Activated CD8-positive, alpha-beta memory T cell treated with anti-CD3 and anti-CD28 coated beads for 1 hour (primary cell): ENCODE results near the gene KDM1A.
"Not testable (repeated sequence)": the region's sequence is repeated elsewhere in the genome, so short reads cannot be mapped to it uniquely, and the experiment has no call there.

Experiments used
- DNase-seq, 2 donors: peaks; one replicate each; pipeline ENCODE4 v3.0.0-alpha.2; 2020; ENCODE audit warnings: low read depth in 1 of 2; ENCODE audit errors: extremely low read depth in 1 of 2

The KDM1A gene

GRCh38 chr1:23019094-23019862 lies at the start of gene KDM1A:
Gene KDM1A (plus strand): TSS chr1:23019468. CDS start chr1:23019597, 129 bp downstream.
- DNase-seq: peak; percentile 82 to 95

DNA sequence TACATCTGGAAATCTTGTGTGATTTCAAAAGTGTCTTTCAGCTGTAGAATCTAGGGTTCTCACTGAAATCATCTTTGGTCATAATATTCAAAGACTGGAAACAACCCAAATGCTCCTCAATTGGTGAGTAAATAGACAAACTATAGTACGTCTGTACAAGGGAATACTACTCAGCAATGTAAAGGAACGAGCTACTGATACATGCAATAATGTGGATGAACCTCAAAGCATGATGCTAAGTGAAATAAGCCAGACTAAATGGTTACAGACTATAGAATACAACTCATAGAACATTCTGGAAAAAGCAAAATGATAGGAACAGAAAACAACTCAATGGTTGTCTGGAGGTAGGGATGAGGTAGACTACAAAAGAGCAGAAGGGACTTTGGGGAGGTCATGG lies 49.2 kb upstream of the KDM1A start:
- DNase-seq: no peak

- DNase-seq: no peak
These were observed 48.1 kb upstream of the KDM1A start for GRCh38 chr1:22971161-22971560.

- no peak for DNase-seq
These were observed 47.5 kb upstream of the KDM1A start for GRCh38 chr1:22971611-22972405.

DNA sequence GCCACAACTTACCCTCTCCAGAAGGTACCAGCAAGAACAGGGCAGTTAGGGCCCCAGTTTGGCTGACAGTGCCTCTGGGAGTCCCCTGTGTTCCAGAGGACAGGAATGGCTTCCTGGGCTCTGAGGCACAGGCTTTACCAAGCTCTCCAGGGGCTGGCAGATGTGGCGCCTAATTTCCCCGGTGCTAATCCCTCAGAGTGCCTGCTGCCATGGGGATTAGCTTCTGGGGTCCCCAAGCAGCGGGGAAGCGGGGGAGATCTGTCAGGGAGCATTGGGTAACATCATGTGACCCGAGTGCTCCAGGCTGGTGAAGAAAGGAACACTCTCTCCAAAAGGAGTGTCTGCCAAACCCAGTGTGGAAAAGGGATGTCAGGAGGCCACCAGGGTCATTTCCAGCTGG lies 46.5 kb upstream of the KDM1A start, which contains the start of gene LACTBL1:
LACTBL1 (minus strand) TSS at position 107 of the 400 bp plus-strand sequence. CDS start 550 bp downstream, outside the sequence.
- DNase-seq: no peak

GRCh38 chr1:22975694-22976093 lies 43.6 kb upstream of the KDM1A start:
- DNase-seq: no peak

GRCh38 chr1:22976127-22976460 lies 43.2 kb upstream of the KDM1A start:
- no peak for DNase-seq

DNA sequence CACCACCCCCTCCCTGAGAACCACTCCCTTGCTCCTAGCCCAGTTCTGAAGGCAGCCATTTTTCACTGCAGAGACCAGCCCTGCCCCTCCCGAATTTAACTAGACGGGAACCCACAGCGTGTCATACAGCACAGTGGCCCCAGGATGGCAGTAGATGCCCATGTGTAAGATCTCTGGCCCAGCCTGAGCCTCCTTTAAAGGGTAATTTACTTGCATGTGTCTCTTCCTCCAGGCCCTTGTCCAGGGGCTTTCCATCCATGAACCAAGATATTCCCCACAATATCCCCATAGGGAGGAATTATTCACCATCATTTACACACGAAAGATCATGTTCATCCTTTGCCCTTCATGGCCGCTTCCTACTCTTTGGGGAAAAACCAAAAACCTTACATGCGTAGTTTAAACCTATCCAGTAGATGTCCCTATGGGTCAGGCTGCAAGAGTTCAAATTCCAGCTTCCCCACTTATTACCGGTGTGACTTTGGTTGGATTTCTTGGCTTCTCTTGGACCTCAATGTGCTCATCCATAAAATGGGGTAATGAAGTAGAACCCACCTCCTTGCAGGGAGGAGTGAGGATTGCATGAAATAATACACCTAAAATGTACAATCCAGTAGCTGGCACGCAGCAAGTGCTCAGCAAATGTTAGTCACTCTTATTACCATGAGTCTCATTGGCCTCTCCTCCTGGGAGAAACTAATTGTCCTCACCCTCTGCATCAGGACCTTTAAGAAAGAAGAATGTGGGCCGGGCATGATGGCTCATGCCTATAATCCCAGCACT lies 42.6 kb upstream of the KDM1A start:
- DNase-seq: peak; percentile 3 to 6

- no peak for DNase-seq
These were observed 41.0 kb upstream of the KDM1A start for GRCh38 chr1:22978299-22978698.

- not testable (repeated sequence) for DNase-seq
These were observed 38.8 kb upstream of the KDM1A start for GRCh38 chr1:22980471-22980790.

DNA sequence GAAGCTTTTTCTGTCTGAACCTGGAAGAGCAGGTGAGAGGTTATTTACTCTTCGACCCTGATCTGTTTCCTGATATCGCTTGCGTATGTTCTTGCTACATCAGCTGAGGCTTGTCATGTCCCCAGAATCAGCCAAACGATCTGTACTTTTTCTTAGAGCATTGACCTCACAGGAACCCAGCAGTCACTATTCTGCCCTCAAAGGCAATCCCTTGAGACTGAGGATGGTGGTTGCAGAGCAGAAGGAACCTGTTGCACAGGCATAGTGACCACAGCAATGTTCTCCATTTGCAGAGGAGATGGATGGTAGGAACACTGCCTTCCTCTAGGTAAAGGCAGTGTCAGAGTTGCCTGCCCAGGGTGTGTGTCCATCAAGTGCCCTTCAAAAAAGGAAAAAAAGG lies 35.3 kb upstream of the KDM1A start:
- DNase-seq: no peak

DNA sequence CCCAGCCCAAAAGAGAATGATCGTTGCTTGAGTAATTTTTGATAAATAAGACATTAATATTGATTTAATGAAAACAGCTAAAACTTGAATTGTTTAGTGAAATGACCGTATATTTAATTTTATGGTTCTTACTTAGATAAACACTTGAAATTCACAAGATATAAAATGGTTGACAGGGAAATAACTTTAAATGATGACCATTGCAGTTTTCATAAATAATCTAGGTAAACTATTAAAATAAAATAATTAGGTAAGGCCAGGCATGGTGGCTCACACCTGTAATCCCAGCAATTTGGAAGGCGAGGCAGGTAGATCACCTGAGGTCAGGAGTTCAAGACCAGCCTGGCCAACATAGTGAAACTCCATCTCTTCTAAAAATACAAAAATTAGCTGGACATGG lies 26.9 kb upstream of the KDM1A start:
- DNase-seq: not testable (repeated sequence)

DNA sequence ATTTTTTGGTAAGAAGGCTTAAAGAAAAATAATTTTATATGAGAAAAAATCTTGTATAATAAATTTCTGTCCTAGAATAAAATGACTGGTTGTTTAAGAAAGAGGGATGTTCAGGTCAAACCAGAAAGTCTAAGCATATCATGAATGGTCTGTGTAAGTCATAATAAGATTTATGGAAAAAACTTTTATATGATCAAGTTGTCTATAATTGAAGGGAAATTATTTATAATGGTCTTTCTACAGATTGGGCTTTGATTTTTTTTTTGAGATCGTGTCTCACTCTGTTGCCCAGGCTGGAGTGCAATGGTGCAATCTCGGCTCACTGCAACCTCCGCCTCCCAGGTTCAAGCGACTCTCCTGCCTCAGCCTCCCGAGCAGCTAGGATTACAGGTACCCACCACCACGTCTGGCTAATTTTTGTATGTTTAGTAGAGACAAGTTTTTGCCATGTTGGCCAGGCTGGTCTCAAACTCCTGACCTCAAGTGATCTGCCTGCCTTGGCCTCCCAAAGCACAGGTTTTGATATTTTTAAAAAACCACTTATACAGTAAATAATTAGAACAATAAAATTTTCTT lies 26.0 kb upstream of the KDM1A start:
- DNase-seq: not testable (repeated sequence)

GRCh38 chr1:22995774-22996173 lies 23.5 kb upstream of the KDM1A start:
- DNase-seq: no peak

DNA sequence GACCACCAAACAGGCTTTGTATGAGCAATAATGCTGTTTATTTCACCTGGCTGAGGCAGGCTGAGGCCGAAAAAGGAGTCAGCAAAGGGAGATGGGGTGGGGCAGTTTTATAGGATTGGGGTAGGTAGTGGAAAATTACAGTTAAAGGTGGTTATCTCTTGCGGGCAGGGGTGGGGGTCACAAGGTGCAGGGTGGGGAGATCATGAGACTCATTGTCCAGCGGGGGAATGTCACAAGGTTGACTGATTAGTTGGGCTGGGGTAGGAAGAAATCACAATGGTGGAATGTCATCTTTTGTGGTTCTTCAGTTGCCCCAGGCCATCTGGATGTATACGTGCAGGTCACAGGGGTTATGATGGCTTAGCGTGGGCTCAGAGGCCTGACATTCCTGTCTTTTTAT lies 21.7 kb upstream of the KDM1A start:
- not testable (repeated sequence) for DNase-seq

DNA sequence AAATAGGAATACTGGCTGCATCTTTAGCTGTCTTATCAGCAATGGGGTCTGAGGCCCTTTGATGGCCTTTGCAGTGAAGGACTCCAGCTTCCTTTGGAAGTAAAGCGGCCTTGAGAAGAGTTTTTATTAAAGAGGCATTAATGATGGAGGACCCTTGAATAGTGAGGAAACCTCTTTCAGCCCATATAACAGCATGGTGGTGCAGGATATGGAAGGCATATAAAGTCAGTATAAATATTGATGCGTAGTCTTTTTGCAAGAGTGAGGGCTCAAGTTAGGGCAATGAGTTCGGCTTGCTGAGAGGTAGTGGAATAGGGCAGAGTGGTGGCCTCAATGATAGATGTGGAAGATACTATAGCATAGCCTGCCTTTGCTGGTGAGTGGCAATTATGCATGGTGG lies 19.1 kb upstream of the KDM1A start:
- not testable (repeated sequence) for DNase-seq

DNA sequence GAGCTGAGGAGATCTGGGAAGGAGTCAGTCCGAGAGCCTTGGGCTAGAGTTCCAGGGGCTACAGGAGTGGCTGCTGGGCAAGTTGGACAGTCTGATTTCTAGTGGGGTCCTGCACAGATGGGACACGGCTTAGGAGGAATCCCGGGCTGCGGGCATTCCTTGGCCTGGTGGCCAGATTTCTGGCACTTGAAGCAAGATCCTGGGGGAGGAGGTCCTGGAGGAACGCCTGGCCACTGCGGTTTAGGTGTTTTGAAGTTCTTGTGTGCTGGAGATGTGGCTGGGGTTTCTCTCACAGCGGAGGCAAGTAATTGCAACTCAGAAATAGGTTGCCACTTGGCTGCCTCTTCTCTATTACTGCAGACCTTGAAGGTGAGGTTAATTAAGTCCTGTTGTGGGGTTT lies 17.1 kb upstream of the KDM1A start:
- DNase-seq: not testable (repeated sequence)

- DNase-seq: no peak
These were observed 15.2 kb upstream of the KDM1A start for GRCh38 chr1:23004112-23004511.

- not testable (repeated sequence) for DNase-seq
These were observed 14.5 kb upstream of the KDM1A start for GRCh38 chr1:23004769-23005168.

DNA sequence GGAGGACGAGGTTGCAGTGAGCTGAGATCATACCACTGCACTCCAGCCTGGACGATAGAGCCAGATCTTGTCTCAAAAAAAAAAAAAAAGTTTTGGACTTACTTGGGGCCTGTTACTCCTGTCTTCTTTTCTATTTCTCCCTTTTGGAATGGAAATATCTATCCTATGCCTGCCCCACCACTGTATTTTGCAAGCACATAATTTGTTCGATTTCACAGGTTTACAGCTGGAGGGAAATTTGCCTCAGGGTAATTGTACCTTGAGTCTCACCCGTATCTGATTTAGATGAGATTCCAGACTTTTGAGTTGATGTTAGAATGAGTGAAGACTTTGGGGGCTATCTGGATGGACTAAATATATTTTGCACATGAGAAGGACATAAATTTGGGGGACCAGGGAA lies 12.2 kb upstream of the KDM1A start:
- DNase-seq: no peak

DNA sequence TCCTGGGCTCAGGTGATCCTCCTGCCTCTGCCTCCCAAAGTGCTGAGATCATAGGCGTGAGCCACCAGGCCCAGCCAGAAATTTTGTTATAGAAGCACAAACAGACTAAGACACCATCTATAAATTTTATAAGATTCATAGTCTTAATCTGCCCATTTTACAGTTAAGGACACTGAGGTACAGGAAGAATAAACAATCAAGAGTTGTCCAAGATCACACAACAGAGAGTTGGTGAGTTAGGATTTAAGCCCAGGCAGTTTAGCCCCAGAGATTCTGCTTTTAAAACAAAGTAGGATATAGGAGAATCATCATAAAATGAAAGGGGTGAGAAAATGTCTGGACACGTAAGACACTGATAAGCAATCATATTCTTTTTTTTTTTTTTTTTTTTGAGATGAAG lies 10.4 kb upstream of the KDM1A start:
- DNase-seq: no peak
